WTC11 (cell line): ENCODE measurements around the gene RGSL1. TPM values are rescaled to one million over a fixed set of nuclear protein-coding genes. Genes with fewer than 3 reads are reported as not detected.

Experiments used
- ATAC-seq: fragments of 200-7000 bp; cut with Tn5 transposase; 2 replicates; pipeline ENCODE4 v1.10.0; 2021; ENCODE audit warnings: mild to moderate bottlenecking, moderate library complexity
- CTCF ChIA-PET: fragments of 300-600 bp; sonication (Branson Sonifier 250); formaldehyde crosslinking; loops from one replicate; lab custom pipeline; 2021; ENCODE audit warnings: antibody characterized with exemption; lab: Charles Lee
- POLR2A ChIA-PET: fragments of 350-600 bp; sonication (Branson Sonifier 250); formaldehyde crosslinking; loops from one replicate; lab custom pipeline; 2021; ENCODE audit warnings: antibody characterized with exemption; lab: Charles Lee
- DNase-seq: peaks from one replicate; pipeline ENCODE4 v3.0.0; 2021; ENCODE audit warnings: low spot score
- H3K27ac Mint-ChIP-seq: 2 replicates; pipeline ENCODE4 v1.8.0; 2021; ENCODE audit warnings: mixed read lengths
- H3K27me3 Mint-ChIP-seq: 2 replicates; pipeline ENCODE4 v1.8.0; 2021; ENCODE audit warnings: low read depth, mild to moderate bottlenecking, moderate library complexity, mixed read lengths
- H3K36me3 Mint-ChIP-seq: 2 replicates; pipeline ENCODE4 v1.8.0; 2021; ENCODE audit warnings: mixed read lengths
- H3K4me1 Mint-ChIP-seq: 2 replicates; pipeline ENCODE4 v1.8.0; 2022; ENCODE audit warnings: mixed read lengths
- H3K4me3 Mint-ChIP-seq: 2 replicates; pipeline ENCODE4 v1.8.0; 2021; ENCODE audit warnings: mild to moderate bottlenecking, moderate library complexity, mixed read lengths
- H3K9me3 Mint-ChIP-seq: 2 replicates; pipeline ENCODE4 v1.8.0; 2021; ENCODE audit warnings: mixed read lengths
- CBFB ChIP-seq: sonication (generic); formaldehyde crosslinking; IDR thresholded peaks from 2 replicates; pipeline ENCODE4 v1.8.1; 2022; ENCODE audit warnings: mild to moderate bottlenecking, low read depth, missing genetic modification reagents
- CDX4 ChIP-seq: fragments of 250-450 bp; sonication (Bioruptor Pico); IDR thresholded peaks from 2 replicates; pipeline ENCODE4 v1.9.0; 2021; ENCODE audit warnings: moderate library complexity, mild to moderate bottlenecking, inconsistent platforms, borderline replicate concordance
- E2F1 ChIP-seq: sonication (generic); formaldehyde crosslinking; IDR thresholded peaks from 2 replicates; pipeline ENCODE4 v1.8.0; 2022; ENCODE audit warnings: mild to moderate bottlenecking, missing genetic modification reagents
- EMX1 ChIP-seq: fragments of 250-450 bp; sonication (Bioruptor Pico); IDR thresholded peaks from 2 replicates; pipeline ENCODE4 v1.8.0; 2021; ENCODE audit warnings: mild to moderate bottlenecking
- ESRRA ChIP-seq: sonication (generic); formaldehyde crosslinking; IDR thresholded peaks from 2 replicates; pipeline ENCODE4 v1.8.1; 2022; ENCODE audit warnings: mild to moderate bottlenecking, missing genetic modification reagents, borderline replicate concordance
- FOXP4 ChIP-seq: sonication (generic); formaldehyde crosslinking; IDR thresholded peaks from 2 replicates; pipeline ENCODE4 v1.8.0; 2022; ENCODE audit warnings: mild to moderate bottlenecking, missing genetic modification reagents
- GABPB1 ChIP-seq: sonication (generic); formaldehyde crosslinking; IDR thresholded peaks from 2 replicates; pipeline ENCODE4 v1.8.1; 2023; ENCODE audit warnings: mild to moderate bottlenecking, missing genetic modification reagents
- GTF2I ChIP-seq: fragments of 250-450 bp; sonication (Bioruptor Pico); conservative IDR thresholded peaks from 2 replicates; pipeline ENCODE4 v1.4.0; 2021; ENCODE audit warnings: mild to moderate bottlenecking
- JAZF1 ChIP-seq: fragments of 250-450 bp; sonication (Bioruptor Pico); IDR thresholded peaks from 2 replicates; pipeline ENCODE4 v1.9.0; 2021; ENCODE audit warnings: moderate library complexity, mild to moderate bottlenecking, inconsistent platforms
- KAT7 ChIP-seq: sonication (generic); formaldehyde crosslinking; IDR thresholded peaks from 2 replicates; pipeline ENCODE4 v1.8.1; 2023; ENCODE audit warnings: missing genetic modification reagents, mild to moderate bottlenecking, borderline replicate concordance
- MXD4 ChIP-seq: fragments of 250-450 bp; sonication (Bioruptor Pico); IDR thresholded peaks from 2 replicates; pipeline ENCODE4 v1.8.0; 2021; ENCODE audit warnings: mild to moderate bottlenecking, moderate library complexity, borderline replicate concordance
- NFYB ChIP-seq: sonication (generic); formaldehyde crosslinking; conservative IDR thresholded peaks from 2 replicates; pipeline ENCODE4 v1.8.0; 2022; ENCODE audit warnings: low read depth, missing genetic modification reagents
- PRDM15 ChIP-seq: sonication (generic); formaldehyde crosslinking; IDR thresholded peaks from 2 replicates; pipeline ENCODE4 v1.8.0; 2022; ENCODE audit warnings: missing genetic modification reagents
- PREB ChIP-seq: sonication (generic); formaldehyde crosslinking; IDR thresholded peaks from 2 replicates; pipeline ENCODE4 v1.8.1; 2022; ENCODE audit warnings: mild to moderate bottlenecking, missing genetic modification reagents, moderate library complexity, borderline replicate concordance
- PRRX2 ChIP-seq: fragments of 250-450 bp; sonication (Bioruptor Pico); IDR thresholded peaks from 2 replicates; pipeline ENCODE4 v1.8.0; 2021; ENCODE audit warnings: mild to moderate bottlenecking
- RORB ChIP-seq: fragments of 250-450 bp; sonication (Bioruptor Pico); IDR thresholded peaks from 2 replicates; pipeline ENCODE4 v1.9.0; 2021; ENCODE audit warnings: mild to moderate bottlenecking
- SMAD4 ChIP-seq: sonication (generic); formaldehyde crosslinking; IDR thresholded peaks from 2 replicates; pipeline ENCODE4 v1.8.0; 2022; ENCODE audit warnings: mild to moderate bottlenecking, missing genetic modification reagents
- SOX15 ChIP-seq: fragments of 250-450 bp; sonication (Bioruptor Pico); IDR thresholded peaks from 2 replicates; pipeline ENCODE4 v1.9.0; 2021; ENCODE audit warnings: mild to moderate bottlenecking
- ZBTB21 ChIP-seq: sonication (generic); formaldehyde crosslinking; IDR thresholded peaks from 2 replicates; pipeline ENCODE4 v1.8.1; 2023; ENCODE audit warnings: mild to moderate bottlenecking, missing genetic modification reagents, borderline replicate concordance
- ZNF138 ChIP-seq: sonication (generic); formaldehyde crosslinking; conservative IDR thresholded peaks from 2 replicates; pipeline ENCODE4 v1.8.1; 2022; ENCODE audit warnings: mild to moderate bottlenecking, moderate library complexity, missing genetic modification reagents
- ZNF671 ChIP-seq: fragments of 250-450 bp; sonication (Bioruptor Pico); IDR thresholded peaks from 2 replicates; pipeline ENCODE4 v1.8.0; 2021; ENCODE audit warnings: mild to moderate bottlenecking
- total RNA-seq: library from RNA; stranded (reverse); gene quantifications from 3 replicates; pipeline ENCODE4 v1.2.3, GENCODE V29; 2021
- TF ChIP-seq, protein P1 (sequence below): sonication (generic); formaldehyde crosslinking; IDR thresholded peaks from 2 replicates; pipeline ENCODE4 v1.8.1; 2023; ENCODE audit warnings: mild to moderate bottlenecking, missing genetic modification reagents, moderate library complexity
- TF ChIP-seq, protein P2 (sequence below): fragments of 250-450 bp; sonication (Bioruptor Pico); IDR thresholded peaks from 2 replicates; pipeline ENCODE4 v1.9.0; 2021; ENCODE audit warnings: mild to moderate bottlenecking
- TF ChIP-seq, protein P3 (sequence below): sonication (generic); formaldehyde crosslinking; IDR thresholded peaks from 2 replicates; pipeline ENCODE4 v1.8.0; 2022; ENCODE audit warnings: mild to moderate bottlenecking, missing genetic modification reagents

Gene RGSL1
- total RNA-seq, 1 experiment from 2014 or later: not detected

GRCh38 chr1:182515556-182515955, 65.6 kb downstream of the RGSL1 start:
- H3K9me3 Mint-ChIP-seq: peaks cover 36% of the 10 kb centered on the region
- no peak overlapping the region for H3K4me3 Mint-ChIP-seq
- no peak for DNase-seq
- TF ChIP-seq ZNF671 (CRISPR knock-in tag) (no peak), EMX1 (no peak), ZNF138 (CRISPR knock-in tag) (no peak), SMAD4 (CRISPR knock-in tag) (no peak), JAZF1 (CRISPR knock-in tag) (no peak), KAT7 (CRISPR knock-in tag) (no peak), GTF2I (CRISPR knock-in tag) (no peak), ESRRA (CRISPR knock-in tag) (no peak), PRDM15 (no peak), ZBTB21 (CRISPR knock-in tag) (no peak), CDX4 (CRISPR knock-in tag) (no peak)
- TF ChIP-seq, protein P1, sequence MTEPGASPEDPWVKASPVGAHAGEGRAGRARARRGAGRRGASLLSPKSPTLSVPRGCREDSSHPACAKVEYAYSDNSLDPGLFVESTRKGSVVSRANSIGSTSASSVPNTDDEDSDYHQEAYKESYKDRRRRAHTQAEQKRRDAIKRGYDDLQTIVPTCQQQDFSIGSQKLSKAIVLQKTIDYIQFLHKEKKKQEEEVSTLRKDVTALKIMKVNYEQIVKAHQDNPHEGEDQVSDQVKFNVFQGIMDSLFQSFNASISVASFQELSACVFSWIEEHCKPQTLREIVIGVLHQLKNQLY (CRISPR knock-in tag): no peak
- TF ChIP-seq, protein P2, sequence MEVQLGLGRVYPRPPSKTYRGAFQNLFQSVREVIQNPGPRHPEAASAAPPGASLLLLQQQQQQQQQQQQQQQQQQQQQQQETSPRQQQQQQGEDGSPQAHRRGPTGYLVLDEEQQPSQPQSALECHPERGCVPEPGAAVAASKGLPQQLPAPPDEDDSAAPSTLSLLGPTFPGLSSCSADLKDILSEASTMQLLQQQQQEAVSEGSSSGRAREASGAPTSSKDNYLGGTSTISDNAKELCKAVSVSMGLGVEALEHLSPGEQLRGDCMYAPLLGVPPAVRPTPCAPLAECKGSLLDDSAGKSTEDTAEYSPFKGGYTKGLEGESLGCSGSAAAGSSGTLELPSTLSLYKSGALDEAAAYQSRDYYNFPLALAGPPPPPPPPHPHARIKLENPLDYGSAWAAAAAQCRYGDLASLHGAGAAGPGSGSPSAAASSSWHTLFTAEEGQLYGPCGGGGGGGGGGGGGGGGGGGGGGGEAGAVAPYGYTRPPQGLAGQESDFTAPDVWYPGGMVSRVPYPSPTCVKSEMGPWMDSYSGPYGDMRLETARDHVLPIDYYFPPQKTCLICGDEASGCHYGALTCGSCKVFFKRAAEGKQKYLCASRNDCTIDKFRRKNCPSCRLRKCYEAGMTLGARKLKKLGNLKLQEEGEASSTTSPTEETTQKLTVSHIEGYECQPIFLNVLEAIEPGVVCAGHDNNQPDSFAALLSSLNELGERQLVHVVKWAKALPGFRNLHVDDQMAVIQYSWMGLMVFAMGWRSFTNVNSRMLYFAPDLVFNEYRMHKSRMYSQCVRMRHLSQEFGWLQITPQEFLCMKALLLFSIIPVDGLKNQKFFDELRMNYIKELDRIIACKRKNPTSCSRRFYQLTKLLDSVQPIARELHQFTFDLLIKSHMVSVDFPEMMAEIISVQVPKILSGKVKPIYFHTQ (CRISPR knock-in tag): no peak
- H3K27me3 Mint-ChIP-seq: no peaks in the 10 kb centered on the region
- no peaks in the 10 kb centered on the region for H3K4me1 Mint-ChIP-seq
- ChIA-PET POLR2A (no interaction called here), CTCF (no interaction called here)
- peaks cover 13% of the 10 kb centered on the region for H3K36me3 Mint-ChIP-seq
- ATAC-seq: no peak
- no peak overlapping the region for H3K27ac Mint-ChIP-seq

DNA sequence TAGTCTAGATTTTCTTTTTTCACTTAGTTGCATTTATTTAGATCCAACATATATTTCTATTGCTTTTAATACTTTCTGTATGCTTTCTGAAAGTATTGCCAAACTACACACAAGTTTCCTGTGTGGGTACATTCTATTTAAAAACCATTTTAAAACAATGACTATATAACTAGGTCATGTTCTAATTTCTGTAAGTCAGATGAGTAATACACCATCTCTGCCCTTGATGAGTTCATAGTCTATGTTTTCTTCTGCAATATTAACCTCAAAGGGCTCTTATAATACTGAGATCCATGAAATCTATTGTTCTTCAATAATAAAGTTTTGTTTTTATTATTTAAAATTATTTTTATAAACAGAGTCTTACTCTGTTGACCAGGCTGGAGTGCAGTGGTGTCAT, 70.8 kb downstream of the RGSL1 start:
- Mint-ChIP-seq H3K27ac (no peak overlapping the region), H3K36me3 (peaks cover 4% of the 10 kb centered on the region; the same call in 1 of the 2 replicates), H3K27me3 (no peaks in the 10 kb centered on the region), H3K4me3 (no peak overlapping the region), H3K4me1 (no peaks in the 10 kb centered on the region), H3K9me3 (peaks cover 31% of the 10 kb centered on the region)
- DNase-seq (no peak), ATAC-seq (no peak)
- ChIA-PET CTCF (no interaction called here), POLR2A (no interaction called here)
- TF ChIP-seq E2F1 (CRISPR knock-in tag): no peak
- TF ChIP-seq PREB (CRISPR knock-in tag): no peak
- TF ChIP-seq NFYB: no peak
- TF ChIP-seq MXD4 (CRISPR knock-in tag): no peak
- no peak for TF ChIP-seq GABPB1 (CRISPR knock-in tag)
- TF ChIP-seq CDX4 (CRISPR knock-in tag): no peak
- no peak for TF ChIP-seq RORB
- TF ChIP-seq, protein P3, sequence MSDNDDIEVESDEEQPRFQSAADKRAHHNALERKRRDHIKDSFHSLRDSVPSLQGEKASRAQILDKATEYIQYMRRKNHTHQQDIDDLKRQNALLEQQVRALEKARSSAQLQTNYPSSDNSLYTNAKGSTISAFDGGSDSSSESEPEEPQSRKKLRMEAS (CRISPR knock-in tag): no peak
- TF ChIP-seq FOXP4 (CRISPR knock-in tag): no peak
- TF ChIP-seq CBFB (CRISPR knock-in tag): no peak
- no peak for TF ChIP-seq SOX15 (CRISPR knock-in tag)
- TF ChIP-seq PRRX2: no peak
